Mucosa of descending colon (tissue), 3 donors: ENCODE results near the gene KAZN. TPM values are rescaled to one million over a fixed set of nuclear protein-coding genes. Genes with fewer than 3 reads are reported as not detected.

Source experiments
- ATAC-seq: fragments of 200-7000 bp; cut with Tn5 transposase; one replicate; pipeline ENCODE4 v1.9.1; 2020; ENCODE audit warnings: mild to moderate bottlenecking, moderate library complexity
- DNase-seq, 3 donors: peaks; one replicate each; pipeline ENCODE4 v3.0.0-alpha.2; 2020
- H3K36me3 ChIP-seq: fragments of 200-600 bp; one replicate; pipeline ENCODE4 v1.8.0; 2021; ENCODE audit warnings: low read depth, mild to moderate bottlenecking
- H3K4me1 ChIP-seq: fragments of 200-600 bp; one replicate; pipeline ENCODE4 v1.8.0; 2021; ENCODE audit warnings: low read depth, mild to moderate bottlenecking
- H3K4me3 ChIP-seq: fragments of 200-600 bp; one replicate; pipeline ENCODE4 v1.8.0; 2021; ENCODE audit warnings: mild to moderate bottlenecking
- H3K9me3 ChIP-seq: fragments of 200-600 bp; one replicate; pipeline ENCODE4 v1.8.0; 2021; ENCODE audit warnings: mild to moderate bottlenecking
- CTCF ChIP-seq: fragments of 200-600 bp; IDR thresholded peaks from one replicate; pipeline ENCODE4 v1.8.0; 2022; ENCODE audit warnings: antibody characterized with exemption, mild to moderate bottlenecking
- intact Hi-C, 2 donors: fragments of 100-400 bp; cut with DNase I in 1 of 2; cut with micrococcal nuclease in 1 of 2; formaldehyde crosslinking; loops; one replicate each; pipeline versions ENCODE4 v1.11.0 to v1.11.1; 2022; cut with DNase I, micrococcal nuclease
- total RNA-seq, 3 donors: library from RNA; stranded (reverse); fragmentation: NEBNext Ultra II Directional in 2 of 3; extraction: Animal tissue kit (Norgen Biotek cat#: 25700) in 2 of 3; gene quantifications; one replicate each; pipeline versions ENCODE4 v1.2.1 to v1.2.4, GENCODE V29; 2021 to 2023
- donor health status: DM: no; HTN: no; CAD: no; lungs with moderate emphysema.
- donor health status: DM: no; HTN: no; CAD: no.
- donor health status: DM: no; HTN: yes; CAD: no.

KAZN gene
- total RNA-seq, 3 donors from 2014 or later, result 9.7 to 21.9 (median 15.8) TPM

- TF ChIP-seq CTCF, result no peak
- intact Hi-C loops, result no loop called here
- no peaks in the 10 kb centered on the region for H3K36me3 ChIP-seq
- no peaks in the 10 kb centered on the region for H3K9me3 ChIP-seq
- ATAC-seq, result no peak
- H3K4me3 ChIP-seq, result no peak overlapping the region
- H3K4me1 ChIP-seq, result no peaks in the 10 kb centered on the region
- DNase-seq, result no peak
Measured at GRCh38 chr1:14906665-14907064, 308.2 kb downstream of the KAZN start.

GRCh38 chr1:14907416-14907815, 308.9 kb downstream of the KAZN start:
- intact Hi-C loops, result no loop called here
- Histone ChIP-seq H3K9me3 (no peaks in the 10 kb centered on the region), H3K36me3 (no peaks in the 10 kb centered on the region), H3K4me3 (no peak overlapping the region), H3K4me1 (no peaks in the 10 kb centered on the region)
- ATAC-seq (no peak), DNase-seq (no peak)
- no peak for TF ChIP-seq CTCF

- H3K36me3 ChIP-seq, result no peaks in the 10 kb centered on the region
- intact Hi-C loops, result no loop called here
- no peak for TF ChIP-seq CTCF
- no peak overlapping the region for H3K4me3 ChIP-seq
- ATAC-seq, result no peak
- no peak for DNase-seq
- H3K9me3 ChIP-seq, result no peaks in the 10 kb centered on the region
- no peaks in the 10 kb centered on the region for H3K4me1 ChIP-seq
Measured at GRCh38 chr1:14909273-14909672, 310.8 kb downstream of the KAZN start.

- intact Hi-C loops, result no loop called here
- DNase-seq (no peak), ATAC-seq (no peak)
- H3K4me3 ChIP-seq, result no peak overlapping the region
- H3K9me3 ChIP-seq, result no peaks in the 10 kb centered on the region
- H3K4me1 ChIP-seq, result no peaks in the 10 kb centered on the region
- H3K36me3 ChIP-seq, result no peaks in the 10 kb centered on the region
- TF ChIP-seq CTCF, result no peak
Measured at GRCh38 chr1:14909920-14910460, 311.5 kb downstream of the KAZN start.

GRCh38 chr1:14910984-14911721, 312.7 kb downstream of the KAZN start:
- ATAC-seq (no peak), DNase-seq (no peak)
- no peak for TF ChIP-seq CTCF
- Histone ChIP-seq H3K36me3 (no peaks in the 10 kb centered on the region), H3K9me3 (no peaks in the 10 kb centered on the region), H3K4me1 (no peaks in the 10 kb centered on the region), H3K4me3 (no peak overlapping the region)
- intact Hi-C loops, result no loop called here
